Naive thymus-derived CD8-positive, alpha-beta T cell (primary cell): ENCODE data around the gene SPATA24. TPM values are rescaled to one million over a fixed set of nuclear protein-coding genes. Genes with fewer than 3 reads are reported as not detected.

Experiments used
- ATAC-seq, 2 donors: fragments of 150-1000 bp; cut with Tn5 transposase in 1 of 2; sonication (Bioruptor Pico), chemical (Tn5 transposase) in 1 of 2; 1 replicate in 1 of 2; 2 replicates in 1 of 2; pipeline ENCODE4 v1.10.0; 2021; ENCODE audit warnings: mild to moderate bottlenecking in 2 of 2, moderate library complexity in 2 of 2
- POLR2A ChIA-PET: fragments of 350-600 bp; sonication (Branson Sonifier 250); formaldehyde crosslinking; loops from one replicate; lab custom pipeline; 2021; ENCODE audit warnings: antibody characterized with exemption; lab: Charles Lee
- DNase-seq, 10 donors: peaks; one replicate each; pipeline versions ENCODE4 v3.0.0 to v3.0.0-alpha.2; 2020 to 2022
- H3K27ac Mint-ChIP-seq, 10 donors: one replicate each; pipeline ENCODE4 v1.8.0; 2020 to 2022; ENCODE audit warnings: mild to moderate bottlenecking in 10 of 10, mixed read lengths in 10 of 10, moderate library complexity in 4 of 10, inconsistent platforms in 1 of 10
- H3K27me3 Mint-ChIP-seq, 5 donors: one replicate each; pipeline ENCODE4 v1.8.0; 2021 to 2022; ENCODE audit warnings: mixed read lengths in 5 of 5
- H3K36me3 Mint-ChIP-seq, 3 donors: one replicate each; pipeline ENCODE4 v1.8.0; 2020 to 2022; ENCODE audit warnings: mixed read lengths in 3 of 3, mild to moderate bottlenecking in 2 of 3, inconsistent platforms in 1 of 3
- H3K4me1 Mint-ChIP-seq, 4 donors: one replicate each; pipeline ENCODE4 v1.8.0; 2021 to 2022; ENCODE audit warnings: mixed read lengths in 4 of 4
- H3K4me3 Mint-ChIP-seq, 10 donors: one replicate each; pipeline ENCODE4 v1.8.0; 2020 to 2022; ENCODE audit warnings: mild to moderate bottlenecking in 10 of 10, mixed read lengths in 10 of 10, moderate library complexity in 6 of 10, inconsistent platforms in 1 of 10
- H3K9me3 Mint-ChIP-seq, 9 donors: one replicate each; pipeline ENCODE4 v1.8.0; 2020 to 2022; ENCODE audit warnings: mixed read lengths in 9 of 9, mild to moderate bottlenecking in 3 of 9, inconsistent platforms in 1 of 9, moderate library complexity in 1 of 9
- polyA plus RNA-seq, 3 donors: library from polyadenylated mRNA; unstranded; fragments of 300-500 nt; fragmentation: Illumina TruSeq; gene quantifications; one replicate each; pipeline ENCODE4 v1.2.3, GENCODE V29; 2021
- total RNA-seq, 8 experiments: library from RNA in 2 of 8; stranded (reverse) in 2 of 8; gene quantifications; one replicate each; pipeline ENCODE4 v1.2.3 and lab custom pipeline; 2021 to 2026

SPATA24 gene
- total and polyA plus RNA-seq, 5 experiments from 2014 or later: 2.9 to 8.7 (median 4.4) TPM

DNA sequence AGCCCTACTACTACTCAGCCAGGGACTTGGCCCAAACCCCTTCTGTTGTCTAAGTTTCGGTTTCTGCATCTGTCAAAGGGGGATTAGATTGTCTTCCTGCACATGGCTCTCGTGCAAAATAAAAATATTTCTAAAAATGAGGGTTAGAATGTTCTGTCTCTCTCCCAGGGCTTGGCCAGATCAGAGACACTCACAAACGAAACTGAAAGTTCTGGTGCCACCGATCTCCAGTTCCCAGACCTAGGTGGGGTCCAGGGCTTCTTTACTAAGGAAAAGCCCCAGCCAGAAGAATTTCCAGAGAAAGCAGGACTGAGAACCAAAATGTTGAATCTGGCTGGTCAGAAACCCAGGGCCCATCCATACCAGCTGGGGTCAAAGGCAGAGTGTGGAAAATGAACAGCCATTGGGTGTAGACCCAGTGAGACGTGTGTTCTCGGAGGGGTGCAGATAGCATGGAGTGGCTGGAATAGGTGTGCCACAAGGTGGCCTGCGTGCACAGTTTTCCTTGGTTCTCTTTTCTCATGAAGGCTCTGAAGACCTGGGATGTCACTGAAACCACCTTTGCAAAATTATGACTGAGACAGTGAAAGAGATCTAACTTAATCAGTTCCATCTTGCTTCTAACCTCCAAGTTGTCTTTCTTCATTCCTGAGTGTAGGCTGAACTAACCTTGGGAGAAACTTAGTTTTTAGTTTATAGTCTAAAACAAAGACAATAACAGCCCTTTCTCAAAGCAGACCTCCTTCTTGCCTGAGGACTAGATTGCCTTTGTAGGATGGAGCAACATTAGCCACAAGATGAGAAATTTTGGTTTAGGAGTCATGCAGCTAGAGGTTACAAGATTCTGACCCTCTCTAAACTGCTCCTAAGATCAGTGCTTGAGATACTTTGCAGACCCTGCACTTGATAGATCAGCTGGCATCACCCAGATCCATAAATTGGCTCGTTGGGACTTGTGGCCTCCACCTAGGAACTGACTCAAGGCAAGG lies 18.5 kb downstream of the SPATA24 start:
- H3K27me3 Mint-ChIP-seq: no peaks in the 10 kb centered on the region
- DNase-seq: peak in 3 of 10 donors; percentile 36 to 44 (median 39)
- H3K27ac Mint-ChIP-seq: peak overlapping the region; percentile 88 to 96 (median 94)
- H3K4me3 Mint-ChIP-seq: peak overlapping the region; percentile 83 to 93 (median 88)
- no peaks in the 10 kb centered on the region for H3K9me3 Mint-ChIP-seq
- peaks cover 19 to 64% (median 47%) of the 10 kb centered on the region in 4 donors for H3K4me1 Mint-ChIP-seq
- ATAC-seq: peak; percentile 28 to 44
- H3K36me3 Mint-ChIP-seq: no peaks in the 10 kb centered on the region
- POLR2A ChIA-PET: interaction anchor here (1.1 kb wide), 1 partner anchor 43 kb away, joined by 3 read pairs; no protein-coding TSS in a partner anchor

DNA sequence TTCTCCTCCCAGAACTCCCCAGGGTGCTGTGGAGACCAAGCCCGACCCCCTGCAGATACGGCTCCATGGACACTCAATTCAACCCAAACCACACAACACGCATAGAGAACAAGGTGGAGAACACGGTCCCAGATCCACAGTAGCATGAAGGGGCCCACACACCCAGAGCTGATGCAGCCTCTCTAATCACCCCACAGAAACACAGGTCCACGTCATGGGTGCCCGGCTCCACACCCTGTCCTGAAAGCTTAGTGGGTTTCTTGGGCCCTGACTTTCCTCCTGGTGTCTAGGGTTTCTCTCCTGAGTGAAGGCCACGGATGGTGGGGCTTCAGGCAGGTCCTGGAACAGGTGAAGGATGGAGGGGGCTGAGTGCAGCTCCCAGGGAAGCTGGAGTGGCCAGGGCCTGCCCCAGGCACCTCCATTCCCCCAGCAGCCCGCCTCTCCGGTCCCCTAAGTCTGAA lies 19.3 kb downstream of the SPATA24 start:
- Mint-ChIP-seq H3K36me3 (no peaks in the 10 kb centered on the region), H3K4me3 (peak overlapping the region; percentile 83 to 93 (median 88)), H3K27ac (peak overlapping the region; percentile 88 to 96 (median 94)), H3K27me3 (no peaks in the 10 kb centered on the region), H3K9me3 (no peaks in the 10 kb centered on the region), H3K4me1 (peaks cover 15 to 57% (median 40%) of the 10 kb centered on the region in 4 donors)
- POLR2A ChIA-PET: interaction anchor here (1.1 kb wide), 1 partner anchor 43 kb away, joined by 3 read pairs; no protein-coding TSS in a partner anchor
- DNase-seq (no peak), ATAC-seq (peak in 1 of 2 donors; percentile 2)

DNA sequence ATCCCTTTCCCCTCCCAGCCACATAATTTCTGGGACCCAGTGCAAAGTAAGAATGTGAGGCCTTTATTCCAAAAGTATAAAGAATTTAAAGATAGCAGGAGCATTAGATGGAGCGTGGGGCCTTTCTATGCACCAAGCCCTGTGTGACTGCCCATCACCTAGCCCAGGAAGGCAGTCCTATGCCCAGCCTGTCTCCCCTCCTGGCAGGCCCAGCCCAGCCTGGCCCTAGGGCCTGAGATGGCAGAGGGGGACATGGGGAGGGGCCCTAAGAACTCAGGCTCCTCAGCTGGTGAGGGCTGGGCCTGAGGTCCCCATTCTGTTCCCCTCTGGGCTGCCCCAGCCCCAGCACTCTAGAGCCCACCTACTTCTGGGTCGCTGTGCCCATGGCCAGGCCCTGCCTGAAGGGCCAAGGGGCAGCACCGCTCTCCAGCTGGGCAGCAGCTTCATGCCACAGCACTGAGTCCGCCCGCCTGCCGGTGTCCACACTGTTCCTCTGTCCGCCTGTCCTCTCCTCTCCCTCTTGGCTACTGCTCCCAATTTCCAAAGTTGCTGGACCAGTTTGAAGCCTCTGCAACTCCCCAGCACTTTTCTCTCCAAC lies 19.8 kb downstream of the SPATA24 start:
- no peaks in the 10 kb centered on the region for H3K27me3 Mint-ChIP-seq
- ATAC-seq (no peak), DNase-seq (no peak)
- H3K9me3 Mint-ChIP-seq: no peaks in the 10 kb centered on the region
- H3K4me3 Mint-ChIP-seq: peak overlapping the region in 9 of 10 donors; percentile 83 to 93 (median 88)
- POLR2A ChIA-PET: interaction anchor here (1.1 kb wide), 1 partner anchor 42 kb away, joined by 3 read pairs; no protein-coding TSS in a partner anchor
- peaks cover 14 to 52% (median 36%) of the 10 kb centered on the region in 4 donors for H3K4me1 Mint-ChIP-seq
- peak overlapping the region; percentile 88 to 96 (median 94) for H3K27ac Mint-ChIP-seq
- H3K36me3 Mint-ChIP-seq: no peaks in the 10 kb centered on the region

DNA sequence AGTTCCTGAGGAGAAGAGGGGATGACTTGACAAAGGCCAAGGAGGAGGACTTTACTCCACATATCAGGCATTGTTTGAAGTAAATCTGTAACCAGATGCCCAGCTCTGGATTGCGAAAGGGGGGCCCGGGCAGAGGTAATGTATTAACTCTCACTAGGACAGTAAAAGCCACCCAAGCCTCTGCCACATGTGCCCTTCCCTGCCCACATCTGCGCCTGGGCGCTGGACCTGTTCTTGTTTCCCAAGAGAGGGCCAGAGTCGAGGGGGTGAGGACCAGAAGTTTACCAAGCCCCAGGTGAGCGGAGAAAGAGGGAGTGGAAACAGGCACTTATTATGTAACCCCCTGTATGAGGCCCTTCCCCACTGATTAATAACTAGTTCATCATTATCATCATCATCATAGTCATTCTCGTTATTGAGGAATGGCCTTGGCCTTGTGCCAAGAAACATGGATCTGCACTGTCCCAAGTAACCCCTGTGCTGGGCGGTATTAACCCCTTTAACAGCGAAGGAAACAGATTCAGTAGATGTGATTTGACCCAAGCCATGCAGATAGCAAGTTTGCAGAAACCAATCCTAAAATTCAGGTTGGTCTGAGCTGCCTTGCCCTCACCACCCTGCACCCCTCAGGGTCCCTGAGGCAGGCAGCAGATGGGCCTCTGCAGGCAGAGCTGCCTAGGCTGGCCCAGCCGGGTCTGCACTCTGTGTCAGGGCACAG lies 20.5 kb downstream of the SPATA24 start, which contains the start of gene SLC23A1:
Gene SLC23A1, minus strand, starts transcription at position 23 of the 718 bp plus-strand sequence. CDS start 44 bp downstream, outside the sequence.
- no peaks in the 10 kb centered on the region for H3K36me3 Mint-ChIP-seq
- ATAC-seq: no peak
- peak within 1 kb of the TSS in 3 of 10 donors; percentile 14 to 51 (median 38) for H3K4me3 Mint-ChIP-seq
- DNase-seq: no peak
- H3K9me3 Mint-ChIP-seq: no peaks in the 10 kb centered on the region
- H3K27me3 Mint-ChIP-seq: no peaks in the 10 kb centered on the region
- H3K27ac Mint-ChIP-seq: peak within 1 kb of the TSS in 7 of 10 donors; percentile 53 to 90 (median 66)
- POLR2A ChIA-PET: no interaction called here
- H3K4me1 Mint-ChIP-seq: peaks cover 15 to 47% (median 32%) of the 10 kb centered on the region in 4 donors

DNA sequence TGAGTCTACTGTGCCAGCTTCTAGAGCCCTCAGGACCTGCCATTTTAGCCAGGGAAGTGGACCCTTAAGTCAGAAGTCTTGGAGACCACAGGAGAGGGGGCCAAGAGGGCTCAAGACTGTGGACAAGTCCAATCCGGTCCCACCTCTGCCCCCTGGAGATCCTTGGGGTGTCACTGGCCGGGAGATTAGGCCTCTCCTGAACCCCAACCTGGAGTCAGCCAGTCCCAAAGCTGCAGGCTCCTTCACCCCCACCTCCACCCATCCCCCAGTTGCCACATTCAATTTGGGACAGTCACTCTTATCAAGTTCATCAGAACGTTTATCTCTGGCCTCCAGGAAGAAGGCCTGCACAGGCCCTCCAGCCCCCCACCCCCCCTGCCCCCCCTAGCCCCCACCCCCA lies 21.1 kb downstream of the SPATA24 start:
- Mint-ChIP-seq H3K27me3 (no peaks in the 10 kb centered on the region), H3K4me1 (peaks cover 13 to 42% (median 30%) of the 10 kb centered on the region in 4 donors), H3K27ac (no peak overlapping the region), H3K36me3 (no peaks in the 10 kb centered on the region), H3K9me3 (no peaks in the 10 kb centered on the region), H3K4me3 (no peak overlapping the region)
- POLR2A ChIA-PET: no interaction called here
- no peak for ATAC-seq
- DNase-seq: no peak

DNA sequence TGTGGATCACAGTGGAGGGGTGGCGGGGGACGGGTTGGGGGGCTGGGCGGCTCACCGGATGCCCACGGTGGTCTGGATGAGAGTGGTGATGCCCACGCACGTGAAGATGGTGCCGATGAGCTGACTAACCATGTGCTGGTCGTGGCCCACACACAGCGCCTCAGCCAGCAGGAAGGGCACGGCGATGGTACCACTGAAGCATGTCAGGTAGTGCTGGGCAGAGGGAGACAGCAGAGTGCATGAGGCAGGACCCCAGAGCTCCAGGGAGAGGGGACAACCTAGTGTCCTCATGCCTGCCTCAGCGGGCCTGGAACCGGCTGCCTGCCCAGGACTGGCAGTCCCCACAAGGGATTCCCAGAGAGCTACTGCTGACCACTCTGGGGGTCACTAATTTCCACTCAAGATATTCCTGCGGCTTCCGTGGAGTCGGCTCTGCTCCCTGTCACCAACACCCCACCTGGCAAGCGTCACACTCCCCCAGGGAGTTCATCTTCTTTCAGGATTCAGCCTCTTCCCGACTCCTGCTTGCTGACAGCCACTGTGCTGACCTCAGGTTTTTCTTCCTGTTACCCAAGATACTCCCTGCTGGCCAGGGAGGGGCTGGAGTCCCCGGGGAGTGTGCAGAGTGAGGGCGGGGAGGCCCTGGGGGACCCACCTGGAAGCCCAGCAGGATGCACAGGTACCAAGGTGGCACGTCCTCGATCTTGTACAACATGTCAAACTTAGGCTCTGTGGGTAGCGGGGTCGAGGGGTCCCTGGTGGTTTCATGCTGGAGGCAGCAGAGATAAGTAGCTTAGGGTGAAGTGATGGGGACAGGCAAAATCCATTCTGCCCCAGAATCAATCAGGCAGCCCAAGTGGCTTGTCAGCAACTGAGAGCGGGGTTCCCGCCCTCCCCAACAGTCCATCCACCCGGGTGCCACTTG lies 21.8 kb downstream of the SPATA24 start:
- POLR2A ChIA-PET: interaction anchor here (1.3 kb wide), 1 partner anchor 40 kb away, joined by 3 read pairs; the partner anchor contains the start of gene PAIP2
- Mint-ChIP-seq H3K27me3 (no peaks in the 10 kb centered on the region), H3K4me3 (no peak overlapping the region)

DNA sequence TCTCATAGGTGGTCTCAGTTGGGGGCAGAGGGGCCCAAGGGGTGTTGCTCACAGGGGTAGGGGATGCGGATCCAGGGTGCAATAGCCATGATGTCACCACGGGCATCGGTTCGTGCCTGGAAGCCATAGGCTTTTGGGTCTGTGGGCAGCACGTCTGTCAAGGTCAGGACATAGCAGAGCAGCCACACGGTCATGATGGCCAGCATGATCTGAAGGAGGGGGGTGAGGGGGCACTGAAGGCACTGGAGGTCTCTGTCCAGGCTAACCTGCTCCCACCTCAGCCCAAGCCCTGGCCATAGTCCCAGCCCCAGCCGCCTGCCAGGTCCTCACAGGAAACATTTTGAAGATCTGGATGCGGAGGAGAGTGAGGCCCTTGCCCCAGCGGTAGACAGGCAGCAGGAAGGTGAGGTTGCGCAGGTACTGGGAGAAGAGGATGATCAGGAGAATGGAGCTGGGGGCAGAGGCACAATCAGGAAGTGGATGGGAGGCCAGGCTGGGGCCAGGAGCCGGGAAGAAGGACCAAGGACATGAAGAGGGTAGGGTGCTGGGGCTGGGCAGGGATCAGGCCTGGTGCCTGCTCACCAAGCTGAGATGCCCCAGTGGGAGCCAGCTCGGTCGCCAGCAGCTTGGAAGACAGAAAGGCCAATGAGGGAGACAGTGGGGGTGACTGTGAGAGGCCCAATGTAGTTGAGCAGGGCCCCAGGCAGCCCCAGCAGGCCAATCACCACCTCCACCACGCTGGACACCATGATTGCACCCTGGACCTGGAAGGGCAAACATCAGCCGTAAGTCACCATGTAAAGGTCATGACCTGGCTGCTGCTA lies 24.1 kb downstream of the SPATA24 start:
- Mint-ChIP-seq H3K27me3 (no peaks in the 10 kb centered on the region), H3K4me1 (peaks cover 7 to 20% (median 12%) of the 10 kb centered on the region in 4 donors), H3K4me3 (no peak overlapping the region), H3K9me3 (no peaks in the 10 kb centered on the region), H3K27ac (peak overlapping the region in 1 of 10 donors; percentile 59), H3K36me3 (peaks cover 0 to 3% (median 2%) of the 10 kb centered on the region in 3 donors)
- DNase-seq (no peak), ATAC-seq (no peak)
- POLR2A ChIA-PET: interaction anchor here (1.1 kb wide), 1 partner anchor 12 kb away, joined by 3 read pairs; no protein-coding TSS in a partner anchor

More for the DNA sequence above, 21.8 kb downstream of the SPATA24 start:
- ATAC-seq: no peak
- H3K4me1 Mint-ChIP-seq: peaks cover 13 to 42% (median 31%) of the 10 kb centered on the region in 4 donors
- H3K36me3 Mint-ChIP-seq: peaks cover 0 to 2% (median 0%) of the 10 kb centered on the region in 3 donors
- no peaks in the 10 kb centered on the region for H3K9me3 Mint-ChIP-seq
- no peak overlapping the region for H3K27ac Mint-ChIP-seq
- DNase-seq: no peak

DNA sequence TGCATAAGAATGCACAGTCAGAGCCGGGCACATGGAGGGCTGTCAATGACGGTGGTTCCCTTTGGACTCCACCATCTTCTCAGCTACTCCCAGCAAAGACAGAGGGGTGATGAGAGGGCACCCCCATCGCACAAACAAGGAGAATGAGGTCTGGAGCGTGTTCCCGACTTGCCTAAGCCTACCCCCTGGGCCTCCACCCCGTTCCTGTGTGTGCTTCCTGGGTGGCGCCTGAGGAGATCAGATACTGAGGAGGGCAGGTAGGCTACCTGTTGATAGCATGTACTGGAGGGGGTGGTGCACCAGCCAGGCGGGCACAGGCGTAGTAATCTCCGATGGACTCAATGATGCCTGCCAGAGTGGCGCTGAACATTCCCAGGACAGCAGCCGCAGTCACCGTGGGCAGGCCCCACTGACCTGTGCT lies 24.9 kb downstream of the SPATA24 start:
- H3K4me1 Mint-ChIP-seq: peaks cover 0 to 13% (median 6%) of the 10 kb centered on the region in 4 donors
- no peaks in the 10 kb centered on the region for H3K27me3 Mint-ChIP-seq
- DNase-seq (no peak), ATAC-seq (no peak)
- POLR2A ChIA-PET: interaction anchor here (0.6 kb wide), 1 partner anchor 1222 kb away, joined by 4 read pairs; no protein-coding TSS in a partner anchor
- H3K27ac Mint-ChIP-seq: peak overlapping the region in 3 of 10 donors; percentile 59 to 66 (median 65)
- no peak overlapping the region for H3K4me3 Mint-ChIP-seq
- H3K9me3 Mint-ChIP-seq: no peaks in the 10 kb centered on the region
- H3K36me3 Mint-ChIP-seq: peaks cover 0 to 4% (median 3%) of the 10 kb centered on the region in 3 donors

DNA sequence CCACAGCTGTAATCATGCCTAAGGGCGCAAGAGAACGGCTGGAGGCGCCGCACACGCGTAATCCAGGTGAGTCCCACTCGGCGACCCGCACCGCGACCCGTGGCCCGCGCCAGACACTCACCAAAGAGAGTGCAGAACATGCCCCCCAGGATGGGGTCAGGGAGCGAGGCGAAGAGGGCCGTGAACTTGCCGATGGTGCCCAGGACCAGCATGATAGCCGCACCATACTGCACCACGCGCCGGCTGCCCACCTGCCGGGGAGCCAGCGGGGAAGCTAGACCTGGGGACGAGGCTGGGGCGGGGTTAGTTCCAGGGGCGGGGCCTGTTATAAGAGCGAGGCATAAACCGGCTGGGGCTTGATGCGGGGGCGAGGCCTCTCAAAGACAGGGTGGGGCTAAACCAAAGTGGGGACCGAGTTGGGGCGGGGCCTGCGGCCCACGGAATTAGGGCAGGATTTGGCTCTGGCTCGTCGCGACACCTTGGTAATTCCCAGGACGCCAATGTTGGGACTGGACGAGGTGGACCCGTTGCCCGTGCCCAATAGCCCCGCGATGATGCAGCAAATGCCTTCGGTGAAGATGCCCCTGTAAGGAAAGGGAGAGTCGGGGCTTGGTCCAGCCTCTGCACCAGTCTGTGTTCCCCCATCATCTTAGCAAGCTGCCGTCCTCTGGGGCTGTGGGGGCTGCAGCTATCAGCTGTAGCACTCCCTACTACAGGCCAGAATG lies 25.6 kb downstream of the SPATA24 start:
- ATAC-seq (peak in 1 of 2 donors; percentile 8), DNase-seq (no peak)
- peaks cover 0 to 8% (median 3%) of the 10 kb centered on the region in 3 donors for H3K36me3 Mint-ChIP-seq
- POLR2A ChIA-PET: interaction anchor here (0.6 to 1.0 kb wide), 2 partner anchors 36 to 1222 kb away, joined by 3 to 4 read pairs; no protein-coding TSS in a partner anchor
- no peaks in the 10 kb centered on the region for H3K9me3 Mint-ChIP-seq
- no peak overlapping the region for H3K4me3 Mint-ChIP-seq
- peaks cover 0 to 6% (median 4%) of the 10 kb centered on the region in 4 donors for H3K4me1 Mint-ChIP-seq
- no peaks in the 10 kb centered on the region for H3K27me3 Mint-ChIP-seq
- H3K27ac Mint-ChIP-seq: no peak overlapping the region

DNA sequence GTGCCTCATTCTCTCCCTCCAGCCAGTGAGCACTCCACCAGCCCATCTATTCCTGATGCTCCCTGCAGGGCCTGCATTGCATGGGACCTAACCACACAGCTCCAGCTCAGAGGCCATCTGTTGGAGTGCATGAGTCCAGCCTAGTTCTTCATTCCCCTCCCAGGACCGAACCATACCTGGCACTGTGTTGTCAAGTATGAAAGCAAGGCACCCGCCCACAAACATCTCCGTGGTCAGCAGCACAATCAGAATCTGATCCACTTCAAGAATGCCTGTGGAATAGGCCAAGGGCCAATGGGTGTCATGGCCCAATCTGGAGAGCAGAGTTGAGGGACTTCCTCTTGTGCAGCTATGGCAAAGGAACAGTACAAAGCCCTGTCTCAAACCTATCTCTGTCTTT lies 26.7 kb downstream of the SPATA24 start:
- ATAC-seq: no peak
- H3K27me3 Mint-ChIP-seq: no peaks in the 10 kb centered on the region
- peaks cover 0 to 15% (median 3%) of the 10 kb centered on the region in 3 donors for H3K36me3 Mint-ChIP-seq
- no peaks in the 10 kb centered on the region for H3K9me3 Mint-ChIP-seq
- H3K4me1 Mint-ChIP-seq: peaks cover 0 to 4% (median 4%) of the 10 kb centered on the region in 4 donors
- no peak overlapping the region for H3K4me3 Mint-ChIP-seq
- DNase-seq: no peak
- H3K27ac Mint-ChIP-seq: peak overlapping the region in 1 of 10 donors; percentile 19
- POLR2A ChIA-PET: interaction anchor here (1.0 kb wide), 1 partner anchor 35 kb away, joined by 3 read pairs; no protein-coding TSS in a partner anchor
